NB4 (cell line): Measurements from ENCODE around the gene ZBTB8A.

Experiments used
- DNase-seq: peaks from one replicate; pipeline ENCODE4 v3.0.0; 2010; ENCODE audit warnings: low read depth
- H3K4me3 ChIP-seq: one replicate; pipeline ENCODE4 v1.5.1; 2011; ENCODE audit warnings: mild to moderate bottlenecking, low read depth, low read length, moderate library complexity
- CTCF ChIP-seq: IDR thresholded peaks from one replicate; pipeline ENCODE4 v1.5.1; 2012; ENCODE audit warnings: low read depth, low read length
- MAX ChIP-seq: IDR thresholded peaks from 2 replicates; pipeline ENCODE4 v1.6.1; 2011; ENCODE audit warnings: low read depth, low read length
- MYC ChIP-seq: IDR thresholded peaks from 2 replicates; pipeline ENCODE4 v1.6.1; 2011; ENCODE audit warnings: low read depth, low read length
- POLR2A ChIP-seq: IDR thresholded peaks from 2 replicates; pipeline ENCODE4 v1.6.1; 2011; ENCODE audit warnings: mild to moderate bottlenecking; ENCODE audit not compliant: insufficient read length; ENCODE audit errors: extremely low read depth

The ZBTB8A gene

GRCh38 chr1:32606565-32607371 is 67.5 kb downstream of the ZBTB8A start:
- no peak overlapping the region for H3K4me3 ChIP-seq
- DNase-seq: peak; percentile 21
- TF ChIP-seq CTCF (no peak), MYC (no peak), MAX (no peak), POLR2A (no peak)

GRCh38 chr1:32609180-32609579 is 70.0 kb downstream of the ZBTB8A start:
- DNase-seq: no peak
- no peak overlapping the region for H3K4me3 ChIP-seq
- no peak for TF ChIP-seq POLR2A
- no peak for TF ChIP-seq CTCF

- DNase-seq: no peak
- no peak for TF ChIP-seq POLR2A
- TF ChIP-seq MAX: no peak
- TF ChIP-seq CTCF: no peak
- TF ChIP-seq MYC: no peak
- H3K4me3 ChIP-seq: no peak overlapping the region
These were observed 72.6 kb downstream of the ZBTB8A start for GRCh38 chr1:32611859-32612188.

- TF ChIP-seq MYC (no peak), CTCF (no peak), MAX (no peak), POLR2A (no peak)
- H3K4me3 ChIP-seq: no peak overlapping the region
- no peak for DNase-seq
These were observed 73.1 kb downstream of the ZBTB8A start for GRCh38 chr1:32612189-32612881.

GRCh38 chr1:32613472-32613871 is 74.2 kb downstream of the ZBTB8A start:
- no peak overlapping the region for H3K4me3 ChIP-seq
- no peak for DNase-seq
- TF ChIP-seq CTCF (no peak), POLR2A (no peak), MYC (no peak), MAX (no peak)
